HepG2 (cell line): Measurements from ENCODE around the gene WDCP. TPM values are rescaled to one million over a fixed set of nuclear protein-coding genes. Genes with fewer than 3 reads are reported as not detected.

ENCODE experiments used
- BCL6 ChIP-seq: IDR thresholded peaks from 2 replicates; pipeline ENCODE4 v1.6.1; 2016; ENCODE audit warnings: missing genetic modification reagents, missing compliant biosample characterization
- CHCHD3 ChIP-seq: sonication (generic); formaldehyde crosslinking; IDR thresholded peaks from 2 replicates; pipeline ENCODE4 v1.8.0; 2022; ENCODE audit warnings: mild to moderate bottlenecking, missing genetic modification reagents, moderate library complexity
- GZF1 ChIP-seq: sonication (generic); formaldehyde crosslinking; IDR thresholded peaks from 2 replicates; pipeline ENCODE4 v1.5.1; 2020; ENCODE audit warnings: mild to moderate bottlenecking, missing genetic modification reagents
- HOXA9 ChIP-seq: sonication (generic); formaldehyde crosslinking; IDR thresholded peaks from 2 replicates; pipeline ENCODE4 v1.8.1; 2022; ENCODE audit warnings: missing genetic modification reagents, mild to moderate bottlenecking, moderate library complexity, borderline replicate concordance
- MED1 ChIP-seq: sonication (generic); formaldehyde crosslinking; IDR thresholded peaks from 2 replicates; pipeline ENCODE4 v1.4.0; 2020; ENCODE audit warnings: missing genetic modification reagents
- MTA1 ChIP-seq: sonication (generic); formaldehyde crosslinking; IDR thresholded peaks from 2 replicates; pipeline ENCODE4 v1.4.0; 2020; ENCODE audit warnings: missing genetic modification reagents, mild to moderate bottlenecking, borderline replicate concordance
- NFYC ChIP-seq: IDR thresholded peaks from 2 replicates; pipeline ENCODE4 v1.6.1; 2016; ENCODE audit warnings: missing genetic modification reagents, missing compliant biosample characterization
- PHF20 ChIP-seq: sonication (generic); formaldehyde crosslinking; IDR thresholded peaks from 2 replicates; pipeline ENCODE4 v1.5.0; 2020; ENCODE audit warnings: mild to moderate bottlenecking, missing genetic modification reagents
- SALL1 ChIP-seq: sonication (generic); formaldehyde crosslinking; IDR thresholded peaks from 2 replicates; pipeline ENCODE4 v1.8.0; 2022; ENCODE audit warnings: mild to moderate bottlenecking, missing genetic modification reagents
- SIN3B ChIP-seq: fragments of 150-350 bp; IDR thresholded peaks from 2 replicates; pipeline ENCODE4 v1.6.1; 2014; ENCODE audit warnings: low read length
- TBP ChIP-seq: sonication (generic); formaldehyde crosslinking; IDR thresholded peaks from 2 replicates; pipeline ENCODE4 v1.5.0; 2020; ENCODE audit warnings: missing genetic modification reagents
- ZEB1 ChIP-seq: IDR thresholded peaks from 2 replicates; pipeline ENCODE4 v1.6.1; 2012; ENCODE audit warnings: mild to moderate bottlenecking, low read depth, inconsistent platforms; ENCODE audit not compliant: insufficient replicate concordance
- ZFX ChIP-seq: sonication (generic); formaldehyde crosslinking; IDR thresholded peaks from 2 replicates; pipeline ENCODE4 v1.4.0; 2020; ENCODE audit warnings: mild to moderate bottlenecking, low read depth, missing genetic modification reagents, moderate library complexity
- ZNF17 ChIP-seq: sonication (generic); formaldehyde crosslinking; IDR thresholded peaks from 2 replicates; pipeline ENCODE4 v1.5.0; 2020; ENCODE audit warnings: mild to moderate bottlenecking, missing genetic modification reagents
- ZNF569 ChIP-seq: sonication (generic); formaldehyde crosslinking; IDR thresholded peaks from 2 replicates; pipeline ENCODE4 v1.5.0; 2020; ENCODE audit warnings: mild to moderate bottlenecking, missing genetic modification reagents, moderate library complexity, borderline replicate concordance
- ZNF572 ChIP-seq: sonication (generic); formaldehyde crosslinking; IDR thresholded peaks from 2 replicates; pipeline ENCODE4 v1.5.1; 2020; ENCODE audit warnings: mild to moderate bottlenecking, missing genetic modification reagents
- ZNF878 ChIP-seq: sonication (generic); formaldehyde crosslinking; IDR thresholded peaks from 2 replicates; pipeline ENCODE4 v1.8.1; 2023; ENCODE audit warnings: mild to moderate bottlenecking, missing genetic modification reagents, moderate library complexity
- polyA plus RNA-seq, 8 experiments: library from polyadenylated mRNA; depleted of rRNA in 3 of 8; stranded (reverse) in 7 of 8; unstranded in 1 of 8; fragments of >200 nt; fragmentation: Illumina TruSeq in 4 of 8; extraction: Trizol in 4 of 8; gene quantifications; 2 replicates each; pipeline versions ENCODE4 v1.2.1 to v1.2.3, GENCODE V29; 2011 to 2016; ENCODE audit warnings: low read depth in 4 of 8, missing spikeins in 1 of 8, mixed read lengths in 1 of 8; ENCODE audit not compliant: insufficient read depth in 1 of 8
- total RNA-seq, 5 experiments: library from RNA; depleted of rRNA; stranded (reverse); fragments of >200 nt; fragmentation: Illumina TruSeq; extraction: Trizol; gene quantifications; 2 replicates each; pipeline ENCODE4 v1.2.3, GENCODE V29; 2016; ENCODE audit warnings: low read depth in 1 of 5
- TF ChIP-seq, protein P1 (sequence below), 2 experiments: sonication (generic) in 1 of 2; formaldehyde crosslinking in 1 of 2; IDR thresholded peaks; 2 replicates each; pipeline versions ENCODE4 v1.4.0 to v1.6.1; 2018 to 2020; ENCODE audit warnings: missing genetic modification reagents in 2 of 2, borderline replicate concordance in 1 of 2, low read depth in 1 of 2, mild to moderate bottlenecking in 1 of 2, missing biosample characterization in 1 of 2
- TF ChIP-seq, protein P2 (sequence below): IDR thresholded peaks from 2 replicates; pipeline ENCODE4 v1.6.1; 2016; ENCODE audit warnings: mild to moderate bottlenecking
- TF ChIP-seq, protein P3 (sequence below): sonication (generic); formaldehyde crosslinking; IDR thresholded peaks from 2 replicates; pipeline ENCODE4 v1.5.0; 2020; ENCODE audit warnings: missing genetic modification reagents, mild to moderate bottlenecking, borderline replicate concordance
- TF ChIP-seq, protein P4 (sequence below): sonication (generic); formaldehyde crosslinking; IDR thresholded peaks from 2 replicates; pipeline ENCODE4 v1.4.0; 2020; ENCODE audit warnings: missing genetic modification reagents, mild to moderate bottlenecking, borderline replicate concordance
- TF ChIP-seq, protein P5 (sequence below): fragments of 450-650 bp; IDR thresholded peaks from 2 replicates; pipeline ENCODE4 v1.6.1; 2016

WDCP gene
- total and polyA plus RNA-seq, 2 of the 13 experiments (the other 11 are each of a cell fraction or from before 2014, with no cell fraction given), result 17.4 to 22.6 TPM

DNA sequence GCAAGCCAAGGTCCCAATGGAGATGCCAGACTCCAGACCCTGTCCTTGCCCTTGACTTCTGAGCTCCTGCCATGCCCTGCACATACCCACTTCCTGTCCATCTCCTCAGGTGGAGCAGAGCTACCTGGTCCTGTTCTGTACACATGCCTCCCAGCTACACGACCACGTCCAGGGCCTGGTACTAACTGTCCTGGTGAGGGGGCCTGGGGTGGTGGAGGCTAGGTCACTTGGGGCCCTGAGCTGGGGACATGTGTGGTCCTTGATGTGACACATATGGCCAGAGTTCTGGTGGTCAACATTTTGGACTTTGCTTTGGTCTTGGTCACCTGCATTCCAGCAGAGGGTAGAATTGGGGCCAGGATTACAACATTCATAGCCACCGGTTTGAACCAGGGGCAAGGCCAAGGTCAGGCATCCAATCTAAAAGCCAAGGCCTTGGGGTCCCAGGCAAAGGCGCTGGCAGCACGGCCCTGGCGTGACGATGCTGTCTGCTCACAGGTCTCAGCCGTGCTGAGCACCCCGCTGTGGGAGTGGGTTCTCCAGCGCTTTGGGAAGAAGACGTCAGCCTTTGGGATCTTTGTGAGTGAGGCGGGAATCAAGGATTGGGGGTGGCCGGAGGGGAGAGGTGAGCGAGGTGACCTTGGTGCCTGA lies 24.7 kb downstream of the WDCP start (continued):
- peak; percentile 83 for TF ChIP-seq ZEB1
- no peak for TF ChIP-seq TBP (CRISPR knock-in tag)
- TF ChIP-seq HOXA9 (CRISPR knock-in tag), result no peak; the same call in 1 of the 2 replicates
- TF ChIP-seq, protein P1, sequence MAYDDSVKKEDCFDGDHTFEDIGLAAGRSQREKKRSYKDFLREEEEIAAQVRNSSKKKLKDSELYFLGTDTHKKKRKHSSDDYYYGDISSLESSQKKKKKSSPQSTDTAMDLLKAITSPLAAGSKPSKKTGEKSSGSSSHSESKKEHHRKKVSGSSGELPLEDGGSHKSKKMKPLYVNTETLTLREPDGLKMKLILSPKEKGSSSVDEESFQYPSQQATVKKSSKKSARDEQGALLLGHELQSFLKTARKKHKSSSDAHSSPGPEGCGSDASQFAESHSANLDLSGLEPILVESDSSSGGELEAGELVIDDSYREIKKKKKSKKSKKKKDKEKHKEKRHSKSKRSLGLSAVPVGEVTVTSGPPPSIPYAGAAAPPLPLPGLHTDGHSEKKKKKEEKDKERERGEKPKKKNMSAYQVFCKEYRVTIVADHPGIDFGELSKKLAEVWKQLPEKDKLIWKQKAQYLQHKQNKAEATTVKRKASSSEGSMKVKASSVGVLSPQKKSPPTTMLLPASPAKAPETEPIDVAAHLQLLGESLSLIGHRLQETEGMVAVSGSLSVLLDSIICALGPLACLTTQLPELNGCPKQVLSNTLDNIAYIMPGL (CRISPR knock-in tag; IDR thresholded peaks at IDR 0.05; ENCODE audit: borderline replicate concordance in 1 of 2, low read depth in 1 of 2), result peak in 1 of 2 experiments; percentile 21; a peak in 1 of 4 replicates
- peak; percentile 68 for TF ChIP-seq ZFX (CRISPR knock-in tag)
- TF ChIP-seq, protein P2, sequence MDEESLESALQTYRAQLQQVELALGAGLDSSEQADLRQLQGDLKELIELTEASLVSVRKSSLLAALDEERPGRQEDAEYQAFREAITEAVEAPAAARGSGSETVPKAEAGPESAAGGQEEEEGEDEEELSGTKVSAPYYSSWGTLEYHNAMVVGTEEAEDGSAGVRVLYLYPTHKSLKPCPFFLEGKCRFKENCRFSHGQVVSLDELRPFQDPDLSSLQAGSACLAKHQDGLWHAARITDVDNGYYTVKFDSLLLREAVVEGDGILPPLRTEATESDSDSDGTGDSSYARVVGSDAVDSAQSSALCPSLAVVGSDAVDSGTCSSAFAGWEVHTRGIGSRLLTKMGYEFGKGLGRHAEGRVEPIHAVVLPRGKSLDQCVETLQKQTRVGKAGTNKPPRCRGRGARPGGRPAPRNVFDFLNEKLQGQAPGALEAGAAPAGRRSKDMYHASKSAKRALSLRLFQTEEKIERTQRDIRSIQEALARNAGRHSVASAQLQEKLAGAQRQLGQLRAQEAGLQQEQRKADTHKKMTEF (CRISPR knock-in tag), result peak; percentile 72
- TF ChIP-seq PHF20 (CRISPR knock-in tag), result no peak
- TF ChIP-seq NFYC (CRISPR knock-in tag), result no peak
- TF ChIP-seq, protein P3, sequence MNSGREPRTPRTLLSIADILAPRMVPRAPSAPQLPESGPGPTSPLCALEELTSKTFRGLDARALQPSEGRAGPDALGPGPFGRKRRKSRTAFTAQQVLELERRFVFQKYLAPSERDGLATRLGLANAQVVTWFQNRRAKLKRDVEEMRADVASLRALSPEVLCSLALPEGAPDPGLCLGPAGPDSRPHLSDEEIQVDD (CRISPR knock-in tag), result no peak
- TF ChIP-seq ZNF17 (CRISPR knock-in tag), result no peak
- TF ChIP-seq MTA1, result peak; percentile 93
- TF ChIP-seq ZNF572 (CRISPR knock-in tag), result no peak
- TF ChIP-seq GZF1 (CRISPR knock-in tag), result no peak
- TF ChIP-seq ZNF878 (CRISPR knock-in tag), result no peak
- no peak for TF ChIP-seq SIN3B
- TF ChIP-seq BCL6 (CRISPR knock-in tag), result peak; percentile 86
- no peak for TF ChIP-seq CHCHD3 (CRISPR knock-in tag)
- no peak for TF ChIP-seq ZNF569
- TF ChIP-seq MED1 (CRISPR knock-in tag), result peak; percentile 76
- TF ChIP-seq SALL1 (CRISPR knock-in tag), result peak; percentile 98
- TF ChIP-seq, protein P4, sequence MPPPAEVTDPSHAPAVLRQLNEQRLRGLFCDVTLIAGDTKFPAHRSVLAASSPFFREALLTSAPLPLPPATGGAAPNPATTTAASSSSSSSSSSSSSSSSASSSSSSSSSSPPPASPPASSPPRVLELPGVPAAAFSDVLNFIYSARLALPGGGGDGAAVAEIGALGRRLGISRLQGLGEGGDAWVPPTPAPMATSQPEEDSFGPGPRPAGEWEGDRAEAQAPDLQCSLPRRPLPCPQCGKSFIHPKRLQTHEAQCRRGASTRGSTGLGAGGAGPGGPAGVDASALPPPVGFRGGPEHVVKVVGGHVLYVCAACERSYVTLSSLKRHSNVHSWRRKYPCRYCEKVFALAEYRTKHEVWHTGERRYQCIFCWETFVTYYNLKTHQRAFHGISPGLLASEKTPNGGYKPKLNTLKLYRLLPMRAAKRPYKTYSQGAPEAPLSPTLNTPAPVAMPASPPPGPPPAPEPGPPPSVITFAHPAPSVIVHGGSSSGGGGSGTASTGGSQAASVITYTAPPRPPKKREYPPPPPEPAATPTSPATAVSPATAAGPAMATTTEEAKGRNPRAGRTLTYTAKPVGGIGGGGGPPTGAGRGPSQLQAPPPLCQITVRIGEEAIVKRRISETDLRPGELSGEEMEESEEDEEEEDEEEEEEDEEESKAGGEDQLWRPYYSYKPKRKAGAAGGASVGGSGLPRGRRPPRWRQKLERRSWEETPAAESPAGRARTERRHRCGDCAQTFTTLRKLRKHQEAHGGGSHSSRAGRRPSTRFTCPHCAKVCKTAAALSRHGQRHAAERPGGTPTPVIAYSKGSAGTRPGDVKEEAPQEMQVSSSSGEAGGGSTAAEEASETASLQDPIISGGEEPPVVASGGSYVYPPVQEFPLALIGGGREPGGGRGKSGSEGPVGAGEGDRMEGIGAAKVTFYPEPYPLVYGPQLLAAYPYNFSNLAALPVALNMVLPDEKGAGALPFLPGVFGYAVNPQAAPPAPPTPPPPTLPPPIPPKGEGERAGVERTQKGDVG, result peak; percentile 93; the same call in 1 of the 2 replicates
- TF ChIP-seq, protein P5, sequence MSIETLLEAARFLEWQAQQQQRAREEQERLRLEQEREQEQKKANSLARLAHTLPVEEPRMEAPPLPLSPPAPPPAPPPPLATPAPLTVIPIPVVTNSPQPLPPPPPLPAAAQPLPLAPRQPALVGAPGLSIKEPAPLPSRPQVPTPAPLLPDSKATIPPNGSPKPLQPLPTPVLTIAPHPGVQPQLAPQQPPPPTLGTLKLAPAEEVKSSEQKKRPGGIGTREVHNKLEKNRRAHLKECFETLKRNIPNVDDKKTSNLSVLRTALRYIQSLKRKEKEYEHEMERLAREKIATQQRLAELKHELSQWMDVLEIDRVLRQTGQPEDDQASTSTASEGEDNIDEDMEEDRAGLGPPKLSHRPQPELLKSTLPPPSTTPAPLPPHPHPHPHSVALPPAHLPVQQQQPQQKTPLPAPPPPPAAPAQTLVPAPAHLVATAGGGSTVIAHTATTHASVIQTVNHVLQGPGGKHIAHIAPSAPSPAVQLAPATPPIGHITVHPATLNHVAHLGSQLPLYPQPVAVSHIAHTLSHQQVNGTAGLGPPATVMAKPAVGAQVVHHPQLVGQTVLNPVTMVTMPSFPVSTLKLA, result no peak
